HepG2 (cell line): ENCODE measurements around the gene SLC22A14. TPM values are rescaled to one million over a fixed set of nuclear protein-coding genes. Genes with fewer than 3 reads are reported as not detected.

Source experiments
- GATAD1 ChIP-seq: IDR thresholded peaks from 2 replicates; pipeline ENCODE4 v1.6.1; 2016; ENCODE audit warnings: missing genetic modification reagents, missing compliant biosample characterization
- KLF12 ChIP-seq: sonication (generic); formaldehyde crosslinking; IDR thresholded peaks from 2 replicates; pipeline ENCODE4 v1.4.0; 2020; ENCODE audit warnings: missing genetic modification reagents, borderline replicate concordance
- RERE ChIP-seq: IDR thresholded peaks from 2 replicates; pipeline ENCODE4 v1.6.1; 2016; ENCODE audit warnings: low read depth, missing genetic modification reagents, missing compliant biosample characterization
- ZNF704 ChIP-seq: sonication (generic); formaldehyde crosslinking; IDR thresholded peaks from 2 replicates; pipeline ENCODE4 v1.8.1; 2023; ENCODE audit warnings: mild to moderate bottlenecking, inconsistent platforms, moderate library complexity, missing genetic modification reagents, borderline replicate concordance
- polyA plus RNA-seq, 8 experiments: library from polyadenylated mRNA; depleted of rRNA in 3 of 8; stranded (reverse) in 7 of 8; unstranded in 1 of 8; fragments of >200 nt; fragmentation: Illumina TruSeq in 4 of 8; extraction: Trizol in 4 of 8; gene quantifications; 2 replicates each; pipeline versions ENCODE4 v1.2.1 to v1.2.3, GENCODE V29; 2011 to 2016; ENCODE audit warnings: low read depth in 4 of 8, missing spikeins in 1 of 8, mixed read lengths in 1 of 8; ENCODE audit not compliant: insufficient read depth in 1 of 8
- total RNA-seq, 5 experiments: library from RNA; depleted of rRNA; stranded (reverse); fragments of >200 nt; fragmentation: Illumina TruSeq; extraction: Trizol; gene quantifications; 2 replicates each; pipeline ENCODE4 v1.2.3, GENCODE V29; 2016; ENCODE audit warnings: low read depth in 1 of 5

SLC22A14 gene
- total and polyA plus RNA-seq, 2 of the 13 experiments (the other 11 are each of a cell fraction or from before 2014, with no cell fraction given) = 0.03 TPM; not detected in 1

GRCh38 chr3:38337703-38338102 is 55.6 kb downstream of the SLC22A14 start (continued):
- TF ChIP-seq RERE (CRISPR knock-in tag) (no peak), ZNF704 (CRISPR knock-in tag) (no peak), GATAD1 (no peak), KLF12 (CRISPR knock-in tag) (no peak)
